ENCODE data around the gene C11orf68. TPM values are rescaled to one million over a fixed set of nuclear protein-coding genes. Genes with fewer than 3 reads are reported as not detected.
A peak's percentile ranks its signal among the peaks of the same experiment; 100 is the strongest.

The C11orf68 gene
- total RNA-seq, 1 donor from 2014 or later, result 83.5 TPM

DNA sequence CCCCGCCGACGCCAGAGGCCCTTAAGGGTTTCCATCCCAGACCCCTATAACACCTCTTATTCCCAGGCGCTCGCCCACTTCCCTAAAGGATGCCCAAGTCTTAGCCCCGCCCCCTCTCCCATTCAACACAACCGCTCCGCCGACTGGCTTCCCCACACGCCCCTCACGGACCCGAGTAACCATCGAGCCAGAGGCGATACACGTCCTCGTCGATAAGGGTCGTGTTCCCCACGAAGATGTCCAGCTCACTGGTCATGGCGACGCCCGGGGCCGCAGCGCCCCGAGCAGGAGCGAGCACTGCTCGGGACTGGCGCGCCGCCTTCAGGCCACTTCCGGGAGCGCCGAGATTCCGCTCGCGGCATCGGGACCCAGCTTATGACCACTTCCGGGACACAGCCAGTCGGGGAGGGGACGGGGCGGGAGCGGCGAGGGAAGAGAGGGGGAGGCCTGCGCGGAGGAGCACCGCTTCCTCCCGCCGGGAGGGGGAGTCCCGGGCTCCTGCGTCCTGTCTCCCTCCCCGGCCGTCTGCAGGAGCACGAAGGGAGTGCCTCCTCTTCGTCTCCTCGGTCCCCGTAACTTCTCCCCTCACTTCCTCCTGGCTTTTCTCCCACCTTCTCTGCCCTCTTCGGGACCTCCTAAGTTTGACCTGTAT lies 30.6 kb downstream of the C11orf68 start, which contains the start of gene FIBP:
TSS of gene FIBP (minus strand) at position 309 of the 652 bp plus-strand sequence. CDS start at position 256, 53 bp downstream.
- Mint-ChIP-seq H3K4me1 (ENCODE audit: unreplicated experiment) (peaks cover 58% of the 10 kb centered on the region), H3K4me3 (ENCODE audit: unreplicated experiment) (peak within 1 kb of the TSS; percentile 98), H3K9me3 (ENCODE audit: unreplicated experiment) (no peaks in the 10 kb centered on the region), H3K36me3 (ENCODE audit: unreplicated experiment) (peaks cover 24% of the 10 kb centered on the region), H3K27me3 (ENCODE audit: unreplicated experiment) (no peaks in the 10 kb centered on the region), H3K27ac (ENCODE audit: unreplicated experiment) (peak within 1 kb of the TSS; percentile 99)
- DNase-seq (ENCODE audit: extremely low spot score, unreplicated experiment), result peak; percentile 99
- TF ChIP-seq, protein P1, sequence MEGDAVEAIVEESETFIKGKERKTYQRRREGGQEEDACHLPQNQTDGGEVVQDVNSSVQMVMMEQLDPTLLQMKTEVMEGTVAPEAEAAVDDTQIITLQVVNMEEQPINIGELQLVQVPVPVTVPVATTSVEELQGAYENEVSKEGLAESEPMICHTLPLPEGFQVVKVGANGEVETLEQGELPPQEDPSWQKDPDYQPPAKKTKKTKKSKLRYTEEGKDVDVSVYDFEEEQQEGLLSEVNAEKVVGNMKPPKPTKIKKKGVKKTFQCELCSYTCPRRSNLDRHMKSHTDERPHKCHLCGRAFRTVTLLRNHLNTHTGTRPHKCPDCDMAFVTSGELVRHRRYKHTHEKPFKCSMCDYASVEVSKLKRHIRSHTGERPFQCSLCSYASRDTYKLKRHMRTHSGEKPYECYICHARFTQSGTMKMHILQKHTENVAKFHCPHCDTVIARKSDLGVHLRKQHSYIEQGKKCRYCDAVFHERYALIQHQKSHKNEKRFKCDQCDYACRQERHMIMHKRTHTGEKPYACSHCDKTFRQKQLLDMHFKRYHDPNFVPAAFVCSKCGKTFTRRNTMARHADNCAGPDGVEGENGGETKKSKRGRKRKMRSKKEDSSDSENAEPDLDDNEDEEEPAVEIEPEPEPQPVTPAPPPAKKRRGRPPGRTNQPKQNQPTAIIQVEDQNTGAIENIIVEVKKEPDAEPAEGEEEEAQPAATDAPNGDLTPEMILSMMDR (IDR thresholded peaks at IDR 0.05), result peak; percentile 78

GRCh38 chr11:65887723-65888162 lies 31.1 kb downstream of the C11orf68 start:
- no peaks in the 10 kb centered on the region for H3K9me3 Mint-ChIP-seq (ENCODE audit: unreplicated experiment)
- peak overlapping the region; percentile 99 for H3K27ac Mint-ChIP-seq (ENCODE audit: unreplicated experiment)
- TF ChIP-seq, protein P1 (IDR thresholded peaks at IDR 0.05), result no peak
- H3K4me3 Mint-ChIP-seq (ENCODE audit: unreplicated experiment), result peak overlapping the region; percentile 98
- H3K36me3 Mint-ChIP-seq (ENCODE audit: unreplicated experiment), result peaks cover 24% of the 10 kb centered on the region
- DNase-seq (ENCODE audit: extremely low spot score, unreplicated experiment), result no peak
- H3K27me3 Mint-ChIP-seq (ENCODE audit: unreplicated experiment), result no peaks in the 10 kb centered on the region
- peaks cover 53% of the 10 kb centered on the region for H3K4me1 Mint-ChIP-seq (ENCODE audit: unreplicated experiment)

- H3K36me3 Mint-ChIP-seq (ENCODE audit: unreplicated experiment), result peaks cover 22% of the 10 kb centered on the region
- DNase-seq (ENCODE audit: extremely low spot score, unreplicated experiment), result no peak
- H3K27me3 Mint-ChIP-seq (ENCODE audit: unreplicated experiment), result no peaks in the 10 kb centered on the region
- TF ChIP-seq, protein P1 (IDR thresholded peaks at IDR 0.05), result no peak
- peaks cover 46% of the 10 kb centered on the region for H3K4me1 Mint-ChIP-seq (ENCODE audit: unreplicated experiment)
- H3K9me3 Mint-ChIP-seq (ENCODE audit: unreplicated experiment), result no peaks in the 10 kb centered on the region
- H3K27ac Mint-ChIP-seq (ENCODE audit: unreplicated experiment), result peak overlapping the region; percentile 99
- peak overlapping the region; percentile 98 for H3K4me3 Mint-ChIP-seq (ENCODE audit: unreplicated experiment)
Measured at GRCh38 chr11:65886826-65887722, 31.8 kb downstream of the C11orf68 start.

DNA sequence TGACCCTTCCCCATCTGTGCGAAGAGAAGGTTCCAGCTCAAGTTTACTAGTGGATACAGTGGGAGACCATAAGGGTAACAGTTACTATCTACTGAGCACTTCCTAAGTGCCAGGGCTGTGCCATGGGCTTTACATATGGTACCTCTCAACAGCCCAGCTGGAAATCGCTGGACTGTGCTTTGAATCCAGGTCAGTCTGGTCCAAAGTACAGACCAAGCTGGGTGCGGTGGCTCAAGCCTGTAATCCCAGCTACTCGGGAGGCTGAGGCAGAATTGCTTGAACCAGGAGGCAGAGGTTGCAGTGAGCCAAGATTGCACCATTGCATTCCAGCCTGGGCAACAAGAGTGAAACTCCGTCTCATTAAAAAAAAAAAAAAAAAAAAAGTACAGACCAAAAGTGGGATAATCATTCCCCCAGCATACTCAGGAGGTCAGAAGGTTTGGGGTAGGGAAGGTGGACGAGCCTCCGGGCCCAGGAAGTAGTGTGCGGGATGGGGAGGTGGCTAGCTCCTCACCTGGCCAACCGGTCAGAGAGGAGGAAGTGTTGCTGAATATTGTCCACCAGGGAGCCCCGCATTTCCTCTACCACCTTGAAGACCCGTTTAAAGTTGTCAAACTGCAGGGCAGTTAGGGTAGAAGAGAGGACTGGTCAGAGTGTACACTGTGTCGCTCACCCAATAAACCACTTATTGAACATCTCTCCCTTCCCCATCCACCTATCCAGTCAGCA lies 32.9 kb downstream of the C11orf68 start:
- Mint-ChIP-seq H3K27ac (ENCODE audit: unreplicated experiment) (no peak overlapping the region), H3K9me3 (ENCODE audit: unreplicated experiment) (no peaks in the 10 kb centered on the region), H3K36me3 (ENCODE audit: unreplicated experiment) (peaks cover 23% of the 10 kb centered on the region), H3K4me1 (ENCODE audit: unreplicated experiment) (peaks cover 43% of the 10 kb centered on the region), H3K4me3 (ENCODE audit: unreplicated experiment) (no peak overlapping the region), H3K27me3 (ENCODE audit: unreplicated experiment) (no peaks in the 10 kb centered on the region)
- DNase-seq (ENCODE audit: extremely low spot score, unreplicated experiment), result no peak
- TF ChIP-seq, protein P1 (IDR thresholded peaks at IDR 0.05), result no peak

Data from osteocyte (in vitro differentiated cells).